AG04450 (cell line): ENCODE data around the gene GDAP2. TPM values are rescaled to one million over a fixed set of nuclear protein-coding genes. Genes with fewer than 3 reads are reported as not detected.
A peak's percentile ranks its signal among the peaks of the same experiment; 100 is the strongest.

Experiments used
- CTCF ChIA-PET: fragments of 300-600, 350-600 bp; formaldehyde crosslinking; extraction: SDS; loops from one replicate; lab custom pipeline; 2022; ENCODE audit warnings: antibody characterized with exemption, inconsistent platforms; lab: Charles Lee
- POLR2A ChIA-PET: fragments of 350-600 bp; formaldehyde crosslinking; extraction: SDS; loops from one replicate; lab custom pipeline; 2021; ENCODE audit warnings: antibody characterized with exemption, inconsistent platforms; lab: Yijun Ruan, JAX
- DNase-seq: peaks from one replicate; pipeline ENCODE4 v3.0.0-alpha.2; 2011; ENCODE audit warnings: low read depth, low spot score
- H3K27ac ChIP-seq: one replicate; pipeline ENCODE4 v1.5.1; 2012; ENCODE audit warnings: low read depth, low read length, control low read depth
- H3K27me3 ChIP-seq: one replicate; pipeline ENCODE4 v1.6.0; 2012; ENCODE audit warnings: low read length; ENCODE audit not compliant: control insufficient read depth, insufficient read depth
- H3K4me3 ChIP-seq: 2 replicates; pipeline ENCODE4 v1.5.1; 2011; ENCODE audit warnings: mild to moderate bottlenecking, low read depth, low read length, control low read depth
- H3K9me3 ChIP-seq: 2 replicates; pipeline ENCODE4 v1.5.1; 2012; ENCODE audit warnings: low read length; ENCODE audit not compliant: control insufficient read depth, insufficient read depth
- CTCF ChIP-seq: IDR thresholded peaks from 2 replicates; pipeline ENCODE4 v1.5.1; 2011; ENCODE audit warnings: low read depth, low read length, control low read depth, inconsistent platforms
- polyA plus RNA-seq: library from polyadenylated mRNA; depleted of rRNA; stranded (reverse); fragments of >200 nt; gene quantifications from 2 replicates; pipeline ENCODE4 v1.2.3, GENCODE V29; 2011

Gene GDAP2
- polyA plus RNA-seq, 1 experiment = 25.4 TPM

- DNase-seq = no peak
- CTCF ChIA-PET = no interaction called here
- H3K4me3 ChIP-seq = no peak overlapping the region
- no peaks in the 10 kb centered on the region for H3K27me3 ChIP-seq
- TF ChIP-seq CTCF = no peak
- POLR2A ChIA-PET = no interaction called here
- H3K27ac ChIP-seq = no peak overlapping the region
- peaks cover 4% of the 10 kb centered on the region; the same call in 1 of the 2 replicates for H3K9me3 ChIP-seq
These were observed 110.1 kb downstream of the GDAP2 start for GRCh38 chr1:117819301-117819700.

DNA sequence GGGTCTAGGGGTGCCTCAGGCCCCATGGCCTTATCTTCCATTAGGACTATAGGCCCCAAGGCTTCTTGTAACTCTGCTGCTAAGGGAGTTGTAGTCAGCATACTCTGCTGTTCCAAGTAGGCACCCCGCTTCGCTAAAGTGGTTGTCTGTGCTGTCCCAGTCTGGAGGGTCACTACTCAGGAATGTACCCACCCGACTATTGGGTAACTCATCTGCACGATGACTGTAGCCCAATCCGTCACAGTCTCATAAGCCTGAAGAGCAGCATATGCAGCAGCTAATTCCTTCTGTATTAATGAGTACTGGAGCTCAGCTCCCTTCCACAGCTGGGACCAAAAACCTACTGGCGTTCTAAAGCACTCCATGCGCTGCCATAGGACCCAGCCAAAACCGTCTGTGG, 111.0 kb downstream of the GDAP2 start:
- ChIA-PET CTCF (interaction anchor here (0.6 to 1.4 kb wide), 2 partner anchors 9 to 74 kb away, joined by 3 read pairs; no protein-coding TSS in a partner anchor), POLR2A (no interaction called here)
- DNase-seq = no peak
- Histone ChIP-seq H3K27ac (no peak overlapping the region), H3K27me3 (no peaks in the 10 kb centered on the region), H3K9me3 (peaks cover 4% of the 10 kb centered on the region; the same call in 1 of the 2 replicates), H3K4me3 (no peak overlapping the region)
- TF ChIP-seq CTCF = no peak

- no peak for DNase-seq
- H3K9me3 ChIP-seq = peaks cover 4% of the 10 kb centered on the region; the same call in 1 of the 2 replicates
- POLR2A ChIA-PET = no interaction called here
- no peaks in the 10 kb centered on the region for H3K27me3 ChIP-seq
- TF ChIP-seq CTCF = no peak
- CTCF ChIA-PET = interaction anchor here (1.4 kb wide), 1 partner anchor 8 kb away, joined by 3 read pairs; no protein-coding TSS in a partner anchor
- no peak overlapping the region for H3K4me3 ChIP-seq
- no peak overlapping the region for H3K27ac ChIP-seq
These were observed 111.8 kb downstream of the GDAP2 start for GRCh38 chr1:117817629-117818028.

DNA sequence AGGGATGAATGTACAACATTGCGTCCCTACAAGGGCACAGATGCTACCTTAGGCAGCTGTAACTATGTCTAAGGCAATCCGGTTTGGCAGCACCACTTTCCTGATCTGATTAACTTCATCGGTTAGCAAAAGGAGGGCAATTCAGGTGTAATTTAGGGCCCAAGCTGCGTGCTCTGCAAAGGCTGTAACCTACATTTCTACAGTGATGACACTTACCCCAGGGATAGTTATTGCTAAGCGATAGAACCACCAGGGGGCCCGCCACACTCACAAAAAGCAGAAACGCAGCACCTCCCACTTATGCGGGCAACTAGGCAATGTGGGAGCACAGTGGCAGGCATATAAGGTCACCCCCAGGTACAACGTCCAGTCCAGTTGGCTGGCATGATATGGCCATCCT, 113.5 kb downstream of the GDAP2 start:
- Histone ChIP-seq H3K4me3 (no peak overlapping the region), H3K9me3 (peaks cover 4% of the 10 kb centered on the region; the same call in 1 of the 2 replicates), H3K27me3 (no peaks in the 10 kb centered on the region), H3K27ac (peak overlapping the region; percentile 65)
- peak; percentile 26; the same call in 1 of the 2 replicates for TF ChIP-seq CTCF
- no peak for DNase-seq
- ChIA-PET CTCF (interaction anchor here (0.6 to 1.5 kb wide), 2 partner anchors 81 to 281 kb away, joined by 3 read pairs; no protein-coding TSS in a partner anchor), POLR2A (no interaction called here)
